GM19452 (cell line): Measurements from ENCODE around the gene CETP.
"Not testable (repeated sequence)": the region's sequence is repeated elsewhere in the genome, so short reads cannot be mapped to it uniquely, and the experiment has no call there.

Source experiments
- ATAC-seq: cut with Tn5 transposase; IDR thresholded peaks from one replicate; pipeline ENCODE4 v1.9.1; 2021; ENCODE audit not compliant: unreplicated experiment

The CETP gene

DNA sequence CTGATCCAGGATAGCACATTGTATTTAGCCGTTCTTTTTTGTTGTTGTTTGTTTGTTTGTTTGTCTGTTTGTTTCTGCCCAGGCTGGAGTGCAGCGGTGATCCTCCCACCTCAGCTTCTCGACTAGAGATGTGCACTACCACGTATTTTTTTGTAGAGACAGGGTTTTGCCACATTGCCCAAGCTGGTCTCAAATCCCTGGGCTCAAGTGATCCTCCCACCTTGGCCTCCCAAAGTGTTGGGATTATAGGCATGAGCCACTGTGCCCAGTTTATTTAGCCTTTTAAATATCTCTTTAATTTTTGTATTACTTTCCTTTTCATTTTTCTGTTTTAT lies 18.4 kb downstream of the CETP start:
- no peak for ATAC-seq

- no peak for ATAC-seq
These were observed 19.3 kb downstream of the CETP start for GRCh38 chr16:56980792-56981724.

DNA sequence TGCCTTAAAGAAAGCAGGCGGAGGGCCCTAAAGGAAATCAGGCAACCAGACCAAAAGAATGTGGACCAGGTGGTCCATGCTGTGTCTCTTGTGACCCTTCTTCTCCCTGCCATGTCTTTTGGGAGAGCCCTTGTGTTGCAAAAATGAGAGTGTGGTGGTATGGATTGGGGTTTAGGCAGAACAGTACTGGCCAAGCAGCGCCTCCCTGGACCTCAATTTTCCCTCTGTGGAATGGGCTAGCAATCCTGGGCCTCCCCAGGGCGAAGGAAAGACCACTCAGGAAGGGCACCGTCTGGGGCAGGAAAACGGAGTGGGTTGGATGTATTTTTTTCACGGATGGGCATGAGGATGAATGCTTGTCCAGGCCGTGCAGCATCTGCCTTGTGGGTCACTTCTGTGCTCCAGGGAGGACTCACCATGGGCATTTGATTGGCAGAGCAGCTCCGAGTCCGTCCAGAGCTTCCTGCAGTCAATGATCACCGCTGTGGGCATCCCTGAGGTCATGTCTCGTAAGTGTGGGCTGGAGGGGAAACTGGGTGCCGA lies 20.1 kb downstream of the CETP start:
- no peak for ATAC-seq

DNA sequence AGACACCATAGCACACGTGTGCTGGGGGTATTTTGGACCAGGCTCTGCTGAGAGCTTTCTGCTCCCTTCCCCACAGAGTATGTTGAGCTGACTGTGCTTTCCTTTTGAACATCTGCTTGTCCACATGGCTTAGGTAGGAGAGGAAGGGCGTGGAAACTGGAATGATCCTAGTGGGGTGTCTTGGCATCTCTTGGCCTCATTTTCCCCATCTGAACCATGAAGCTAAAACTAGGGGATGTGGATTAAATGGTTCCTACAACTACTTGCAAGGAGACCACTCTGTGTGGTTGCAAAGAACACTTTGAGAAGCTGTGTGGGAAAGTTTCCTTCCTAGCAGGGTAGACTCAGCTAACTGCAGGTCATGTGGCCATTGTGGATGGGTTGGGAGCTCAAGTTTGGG lies 20.9 kb downstream of the CETP start:
- ATAC-seq = no peak

GRCh38 chr16:56983211-56983751 lies 21.5 kb downstream of the CETP start:
- no peak for ATAC-seq

DNA sequence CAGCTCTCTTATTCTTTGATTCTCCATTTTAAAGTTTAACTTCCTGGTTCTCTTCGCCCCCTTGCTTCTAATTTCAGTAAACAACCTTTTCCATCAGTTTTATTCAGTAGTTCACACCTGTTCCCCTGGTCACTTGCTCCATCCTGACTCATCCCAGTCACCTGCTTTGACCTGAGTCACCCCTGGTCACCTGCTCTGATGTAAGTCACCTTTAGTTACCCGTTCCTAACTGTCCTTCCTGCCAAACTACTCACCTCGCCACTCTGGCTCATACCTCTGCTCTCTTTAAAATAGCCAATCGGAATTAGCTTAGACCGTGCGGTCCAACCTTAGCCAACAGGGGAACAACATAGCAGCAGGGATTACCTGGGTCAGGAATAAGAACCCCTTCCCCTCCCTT lies 22.9 kb downstream of the CETP start:
- no peak for ATAC-seq

GRCh38 chr16:56985288-56985961 lies 23.7 kb downstream of the CETP start:
- ATAC-seq = no peak

- no peak for ATAC-seq
These were observed 24.2 kb downstream of the CETP start for GRCh38 chr16:56985962-56986360.

- no peak for ATAC-seq
These were observed 24.6 kb downstream of the CETP start for GRCh38 chr16:56986361-56986760.

DNA sequence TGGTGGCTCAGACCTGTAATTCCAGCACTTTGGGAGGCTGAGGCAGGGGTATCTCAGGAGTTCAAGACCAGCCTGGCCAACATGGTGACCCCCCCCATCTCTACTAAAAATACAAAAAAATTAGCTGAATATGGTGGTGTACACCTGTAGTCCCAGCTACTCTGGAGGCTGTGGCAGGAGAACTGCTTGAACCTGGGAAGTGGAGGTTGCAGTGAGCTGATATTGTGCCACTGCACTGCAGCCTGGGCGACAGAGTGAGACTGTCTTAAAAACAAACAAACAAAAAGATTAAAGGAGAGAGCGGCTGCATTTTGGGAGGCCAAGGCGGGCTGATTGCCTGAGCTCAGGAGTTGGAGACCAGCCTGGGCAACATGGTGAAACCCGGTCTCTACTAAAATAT lies 25.2 kb downstream of the CETP start:
- ATAC-seq = not testable (repeated sequence)

- ATAC-seq = no peak
These were observed 25.9 kb downstream of the CETP start for GRCh38 chr16:56987692-56988091.

GRCh38 chr16:56988161-56988947 lies 26.6 kb downstream of the CETP start:
- ATAC-seq = no peak

- peak; percentile 73 for ATAC-seq
These were observed 27.5 kb downstream of the CETP start, which contains the start of gene NLRC5 for GRCh38 chr16:56988948-56989945. TSS of gene NLRC5 (plus strand) at chr16:56989557. CDS start at chr16:57020713, 31,156 bp downstream.

- ATAC-seq = no peak
These were observed 28.2 kb downstream of the CETP start for GRCh38 chr16:56989988-56990387.

- ATAC-seq = no peak
These were observed 28.9 kb downstream of the CETP start for GRCh38 chr16:56990407-56991286.

DNA sequence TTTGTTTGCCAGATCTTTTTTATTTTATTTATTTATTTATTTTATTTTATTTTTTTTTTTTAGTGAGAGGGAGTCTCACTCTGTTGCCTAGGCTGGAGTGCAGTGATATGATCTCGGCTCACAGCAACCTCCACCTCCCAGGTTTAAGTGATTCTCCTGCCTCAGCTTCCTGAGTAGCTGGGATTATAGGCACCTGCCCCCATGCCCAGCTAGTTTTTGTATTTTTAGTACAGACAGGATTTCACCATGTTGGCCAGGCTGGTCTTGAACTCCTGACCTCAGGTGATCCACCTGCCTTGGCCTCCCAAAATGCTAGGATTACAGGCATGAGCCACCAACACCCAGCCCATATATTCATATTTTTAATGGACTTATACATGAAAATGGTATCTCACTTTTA lies 30.7 kb downstream of the CETP start:
- not testable (repeated sequence) for ATAC-seq

DNA sequence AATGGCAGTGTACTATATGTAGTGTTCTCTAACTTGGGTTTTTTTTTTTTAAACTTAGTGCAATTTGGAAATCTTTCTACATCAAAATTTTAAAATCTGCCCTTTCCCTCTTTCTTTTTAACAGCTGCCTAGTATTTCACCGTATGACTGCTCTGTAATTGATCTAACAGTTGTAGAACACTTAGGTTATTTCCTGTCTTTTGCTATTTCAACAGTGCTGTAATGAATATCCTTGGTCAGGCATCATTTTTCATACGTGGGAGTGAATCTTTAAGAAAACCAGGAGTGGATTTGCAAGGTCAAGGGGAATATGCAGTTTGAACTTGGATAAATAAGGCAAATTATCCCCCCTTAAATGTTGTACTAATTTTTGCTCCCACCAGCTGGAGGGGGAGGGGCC lies 31.5 kb downstream of the CETP start:
- ATAC-seq = no peak

DNA sequence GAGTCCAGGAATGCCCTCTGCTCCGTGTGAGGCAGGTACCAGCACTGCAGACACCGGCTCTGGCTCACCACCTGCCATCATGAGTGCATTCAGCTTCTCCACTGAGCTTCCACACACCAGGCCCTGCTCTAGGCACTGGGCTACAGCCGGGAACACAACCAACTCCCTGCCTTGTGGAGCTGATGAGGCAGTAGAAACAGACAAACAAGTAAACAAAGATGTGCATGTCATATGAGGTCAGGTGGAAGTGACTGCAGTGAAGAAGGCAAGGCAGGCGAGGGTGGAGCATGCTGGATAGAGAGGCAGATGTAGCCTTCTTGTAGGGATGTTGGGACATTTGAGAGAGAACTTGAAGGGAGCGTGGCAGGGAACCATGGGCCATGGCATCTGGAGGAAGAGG lies 32.6 kb downstream of the CETP start:
- no peak for ATAC-seq
